Ascending aorta (tissue), 2 donors: ENCODE data around the gene CHSY1. TPM values are rescaled to one million over a fixed set of nuclear protein-coding genes. Genes with fewer than 3 reads are reported as not detected.

Source experiments
- DNase-seq, 2 donors: peaks; one replicate each; pipeline ENCODE4 v3.0.0-alpha.2; 2019; ENCODE audit warnings: low spot score in 2 of 2
- H3K27ac ChIP-seq, 2 donors: fragments of 200-600 bp; sonication (generic); one replicate each; pipeline ENCODE4 v1.5.1; 2016 to 2017; ENCODE audit warnings: mild to moderate bottlenecking in 1 of 2
- H3K27me3 ChIP-seq: fragments of 200-600 bp; sonication (generic); one replicate; pipeline ENCODE4 v1.5.1; 2017
- H3K36me3 ChIP-seq, 2 donors: fragments of 200-600 bp; sonication (generic); one replicate each; pipeline ENCODE4 v1.5.1; 2016
- H3K4me1 ChIP-seq, 2 donors: fragments of 200-600 bp; sonication (generic); one replicate each; pipeline ENCODE4 v1.5.1; 2016 to 2017; ENCODE audit warnings: mild to moderate bottlenecking in 1 of 2
- H3K4me3 ChIP-seq, 2 donors: fragments of 200-600 bp; sonication (generic); one replicate each; pipeline ENCODE4 v1.5.1; 2016 to 2017; ENCODE audit warnings: mild to moderate bottlenecking in 1 of 2
- H3K9me3 ChIP-seq, 2 donors: fragments of 200-600 bp; sonication (generic); one replicate each; pipeline ENCODE4 v1.5.1; 2016
- CTCF ChIP-seq, 3 experiments: fragments of 200-600 bp in 2 of 3; fragments of 450-650 bp in 1 of 3; sonication (generic) in 2 of 3; IDR thresholded peaks; one replicate each; pipeline ENCODE4 v1.5.1; 2016 to 2019; ENCODE audit warnings: antibody characterized with exemption in 3 of 3, mild to moderate bottlenecking in 1 of 3, moderate library complexity in 1 of 3
- intact Hi-C: fragments of 100-400 bp; cut with DNase I; formaldehyde crosslinking; loops from one replicate; pipeline ENCODE4 v1.15.1; 2023
- total RNA-seq: library from RNA; depleted of rRNA; stranded (reverse); fragments of >200 nt; gene quantifications from one replicate; pipeline ENCODE4 v1.1.0, GENCODE V29; 2016

CHSY1 gene
- total RNA-seq, 1 donor from 2014 or later = 47.4 TPM

DNA sequence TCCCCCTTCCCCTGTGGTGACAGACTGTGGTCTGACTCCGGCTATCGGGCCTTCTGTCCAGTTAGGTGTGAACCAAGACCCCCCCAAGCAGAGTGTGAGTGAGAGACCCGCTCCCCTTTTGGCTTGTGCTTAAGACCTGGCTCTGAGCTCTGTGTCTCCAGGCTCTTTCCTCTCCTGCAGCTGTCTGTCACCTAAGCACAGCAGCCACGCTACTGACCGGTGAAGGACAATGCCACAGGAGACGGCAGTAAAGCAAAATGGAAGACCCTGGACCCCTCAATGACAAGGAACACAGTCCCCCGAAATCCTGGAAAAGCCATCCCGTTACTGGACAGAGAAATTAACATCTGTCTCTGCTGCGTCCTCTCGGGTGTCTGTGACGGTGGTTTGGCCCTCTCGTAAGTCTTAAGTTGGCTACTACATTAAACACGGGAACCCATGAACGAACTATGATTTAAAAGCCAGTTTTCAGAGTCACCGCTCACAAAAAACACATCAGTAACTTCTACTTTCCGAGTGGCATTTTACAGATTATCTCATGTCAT, 53.7 kb downstream of the CHSY1 start:
- peaks cover 16 to 55% of the 10 kb centered on the region in 2 donors for H3K4me1 ChIP-seq

DNA sequence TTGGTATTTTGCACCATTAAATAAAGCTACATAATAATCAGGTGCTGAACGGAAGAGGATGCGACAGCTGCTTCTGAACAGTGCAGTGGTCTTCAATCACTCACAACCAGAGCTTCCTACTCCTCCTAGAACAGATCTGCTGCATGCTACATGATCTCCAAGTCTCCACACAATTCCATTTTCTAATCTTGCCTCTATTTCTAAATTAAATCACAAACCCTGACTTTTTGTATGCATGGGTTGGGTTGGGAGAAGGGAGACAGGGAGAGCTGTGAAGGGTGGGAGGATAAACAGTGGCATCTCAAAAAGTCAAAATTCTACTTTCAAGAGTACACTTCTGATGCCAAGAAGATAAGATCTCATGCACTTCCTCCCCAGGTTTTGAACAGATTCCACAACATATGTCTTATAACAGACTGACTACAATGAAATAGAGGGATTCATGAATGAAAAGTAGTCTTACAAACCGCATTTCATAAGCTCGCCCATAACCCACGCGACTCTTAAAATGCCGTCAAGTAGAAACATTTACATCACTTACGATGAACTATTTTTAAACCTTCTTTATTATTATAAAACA, 57.2 kb downstream of the CHSY1 start:
- no peaks in the 10 kb centered on the region for H3K27me3 ChIP-seq
- no peaks in the 10 kb centered on the region for H3K9me3 ChIP-seq
- H3K36me3 ChIP-seq = no peaks in the 10 kb centered on the region
- no peak for DNase-seq
- intact Hi-C loops = no loop called here
- H3K27ac ChIP-seq = peak overlapping the region; percentile 33 to 62
- no peak for TF ChIP-seq CTCF (IDR thresholded peaks at IDR 0.05)
- H3K4me1 ChIP-seq = peaks cover 0 to 54% of the 10 kb centered on the region in 2 donors
- H3K4me3 ChIP-seq = no peak overlapping the region

More for the DNA sequence above, 53.7 kb downstream of the CHSY1 start:
- H3K4me3 ChIP-seq = no peak overlapping the region
- no peaks in the 10 kb centered on the region for H3K27me3 ChIP-seq
- H3K36me3 ChIP-seq = no peaks in the 10 kb centered on the region
- H3K27ac ChIP-seq = peak overlapping the region; percentile 70 to 89
- TF ChIP-seq CTCF (IDR thresholded peaks at IDR 0.05) = no peak
- no peak for DNase-seq
- intact Hi-C loops = no loop called here
- H3K9me3 ChIP-seq = no peaks in the 10 kb centered on the region

- H3K9me3 ChIP-seq = no peaks in the 10 kb centered on the region
- H3K27me3 ChIP-seq = no peaks in the 10 kb centered on the region
- H3K36me3 ChIP-seq = no peaks in the 10 kb centered on the region
- peaks cover 0 to 55% of the 10 kb centered on the region in 2 donors for H3K4me1 ChIP-seq
- DNase-seq = no peak
- intact Hi-C loops = no loop called here
- H3K27ac ChIP-seq = peak overlapping the region; percentile 62 to 83
- TF ChIP-seq CTCF (IDR thresholded peaks at IDR 0.05) = no peak
- peak overlapping the region in 1 of 2 donors; percentile 34 for H3K4me3 ChIP-seq
Observed at GRCh38 chr15:101193806-101194545, 57.9 kb downstream of the CHSY1 start.

GRCh38 chr15:101193120-101193644, 58.7 kb downstream of the CHSY1 start:
- intact Hi-C loops = no loop called here
- no peak for TF ChIP-seq CTCF (IDR thresholded peaks at IDR 0.05)
- peak in 1 of 2 donors; percentile 68 for DNase-seq
- H3K4me3 ChIP-seq = peak overlapping the region in 1 of 2 donors; percentile 34
- H3K9me3 ChIP-seq = no peaks in the 10 kb centered on the region
- H3K36me3 ChIP-seq = no peaks in the 10 kb centered on the region
- H3K27me3 ChIP-seq = no peaks in the 10 kb centered on the region
- peak overlapping the region; percentile 62 to 83 for H3K27ac ChIP-seq
- peaks cover 0 to 51% of the 10 kb centered on the region in 2 donors for H3K4me1 ChIP-seq

- H3K27ac ChIP-seq = peak overlapping the region; percentile 62 to 83
- peaks cover 0 to 54% of the 10 kb centered on the region in 2 donors for H3K4me1 ChIP-seq
- intact Hi-C loops = no loop called here
Observed at GRCh38 chr15:101192081-101192480, 59.8 kb downstream of the CHSY1 start.

More at GRCh38 chr15:101192081-101192480, 59.8 kb downstream of the CHSY1 start:
- no peak for TF ChIP-seq CTCF (IDR thresholded peaks at IDR 0.05)
- no peaks in the 10 kb centered on the region for H3K36me3 ChIP-seq
- no peaks in the 10 kb centered on the region for H3K9me3 ChIP-seq
- DNase-seq = no peak
- H3K4me3 ChIP-seq = no peak overlapping the region
- no peaks in the 10 kb centered on the region for H3K27me3 ChIP-seq
